ENCODE results near the gene PDE7B. TPM values are rescaled to one million over a fixed set of nuclear protein-coding genes. Genes with fewer than 3 reads are reported as not detected.

The PDE7B gene
- total and polyA plus RNA-seq, 8 donors = 1.3 to 4.7 (median 3.6) TPM

GRCh38 chr6:136209496-136209895 is 358.0 kb downstream of the PDE7B start:
- Histone ChIP-seq H3K4me1 (no peaks in the 10 kb centered on the region), H3K27me3 (no peaks in the 10 kb centered on the region), H3K4me3 (no peak overlapping the region), H3K9me3 (no peaks in the 10 kb centered on the region), H3K36me3 (no peaks in the 10 kb centered on the region), H3K27ac (no peak overlapping the region)
- DNase-seq (no peak), ATAC-seq (no peak)
- intact Hi-C loops (cut with DNase I) = no loop called here
- no peak for TF ChIP-seq CTCF (IDR thresholded peaks at IDR 0.05)

- intact Hi-C loops (cut with DNase I) = no loop called here
- ATAC-seq = no peak
- Histone ChIP-seq H3K27ac (no peak overlapping the region), H3K4me1 (no peaks in the 10 kb centered on the region), H3K9me3 (no peaks in the 10 kb centered on the region), H3K4me3 (no peak overlapping the region), H3K27me3 (no peaks in the 10 kb centered on the region), H3K36me3 (no peaks in the 10 kb centered on the region)
- no peak for DNase-seq
- no peak for TF ChIP-seq CTCF (IDR thresholded peaks at IDR 0.05)
Measured at GRCh38 chr6:136210398-136211165, 359.1 kb downstream of the PDE7B start.

GRCh38 chr6:136212608-136213007 is 361.1 kb downstream of the PDE7B start:
- H3K9me3 ChIP-seq = no peaks in the 10 kb centered on the region
- H3K27ac ChIP-seq = no peak overlapping the region
- DNase-seq (no peak), ATAC-seq (no peak)
- H3K4me3 ChIP-seq = no peak overlapping the region
- H3K27me3 ChIP-seq = no peaks in the 10 kb centered on the region
- H3K36me3 ChIP-seq = no peaks in the 10 kb centered on the region
- TF ChIP-seq CTCF (IDR thresholded peaks at IDR 0.05) = no peak
- intact Hi-C loops (cut with DNase I) = no loop called here
- no peaks in the 10 kb centered on the region for H3K4me1 ChIP-seq

GRCh38 chr6:136213012-136213539 is 361.6 kb downstream of the PDE7B start:
- Histone ChIP-seq H3K36me3 (no peaks in the 10 kb centered on the region), H3K4me1 (no peaks in the 10 kb centered on the region), H3K9me3 (no peaks in the 10 kb centered on the region), H3K27ac (no peak overlapping the region), H3K27me3 (no peaks in the 10 kb centered on the region), H3K4me3 (no peak overlapping the region)
- intact Hi-C loops (cut with DNase I) = no loop called here
- no peak for TF ChIP-seq CTCF (IDR thresholded peaks at IDR 0.05)
- DNase-seq (peak in 2 of 4 donors; percentile 78 to 80), ATAC-seq (no peak)

- Histone ChIP-seq H3K27me3 (no peaks in the 10 kb centered on the region), H3K27ac (no peak overlapping the region), H3K4me3 (no peak overlapping the region), H3K4me1 (no peaks in the 10 kb centered on the region), H3K36me3 (no peaks in the 10 kb centered on the region), H3K9me3 (no peaks in the 10 kb centered on the region)
- DNase-seq (no peak), ATAC-seq (no peak)
- intact Hi-C loops (cut with DNase I) = no loop called here
- no peak for TF ChIP-seq CTCF (IDR thresholded peaks at IDR 0.05)
Measured at GRCh38 chr6:136213853-136214252, 362.4 kb downstream of the PDE7B start.
